Common myeloid progenitor, CD34-positive (primary cell): ENCODE data around the gene SEPTIN10.

Experiments
- CTCF ChIA-PET: fragments of 350-600 bp; sonication (Branson Sonifier 250); formaldehyde crosslinking; loops from one replicate; lab custom pipeline; 2021; ENCODE audit warnings: antibody characterized with exemption; lab: Charles Lee
- POLR2A ChIA-PET: fragments of 350-600 bp; sonication (Branson Sonifier 250); formaldehyde crosslinking; loops from one replicate; lab custom pipeline; 2021; ENCODE audit warnings: antibody characterized with exemption; lab: Charles Lee
- DNase-seq, 3 donors: peaks; one replicate each; pipeline versions ENCODE4 v3.0.0 to v3.0.0-alpha.2; 2013
- H3K27ac ChIP-seq, 2 experiments: 1 replicate in 1 of 2; 2 replicates in 1 of 2; pipeline ENCODE4 v1.7.0; 2013; ENCODE audit warnings: inconsistent platforms in 2 of 2, low read length in 2 of 2, mild to moderate bottlenecking in 2 of 2, low read depth in 1 of 2, moderate library complexity in 1 of 2; ENCODE audit not compliant: severe bottlenecking in 2 of 2, insufficient read depth in 1 of 2, poor library complexity in 1 of 2
- H3K27me3 ChIP-seq, 5 experiments: replicated peaks in 2 of 5; 1 replicate in 3 of 5; 2 replicates in 2 of 5; pipeline versions ENCODE4 v1.6.1 to v1.7.0; 2013; ENCODE audit warnings: low read length in 4 of 5, mild to moderate bottlenecking in 2 of 5, moderate library complexity in 2 of 5, inconsistent platforms in 1 of 5; ENCODE audit not compliant: insufficient read depth in 5 of 5, control insufficient read depth in 4 of 5
- H3K36me3 ChIP-seq, 4 experiments: 1 replicate in 2 of 4; 2 replicates in 2 of 4; pipeline versions ENCODE4 v1.6.1 to v1.7.0; 2013; ENCODE audit warnings: low read length in 3 of 4, control low read depth in 1 of 4, mild to moderate bottlenecking in 1 of 4; ENCODE audit not compliant: control insufficient read depth in 4 of 4, insufficient read depth in 4 of 4
- H3K4me1 ChIP-seq, 4 experiments: 1 replicate in 3 of 4; 2 replicates in 1 of 4; pipeline versions ENCODE4 v1.6.1 to v1.7.1; 2013; ENCODE audit warnings: low read length in 3 of 4, mild to moderate bottlenecking in 3 of 4, control low read depth in 1 of 4, inconsistent platforms in 1 of 4, moderate library complexity in 1 of 4; ENCODE audit not compliant: control insufficient read depth in 4 of 4, insufficient read depth in 4 of 4; ENCODE audit errors: control extremely low read depth in 1 of 4
- H3K4me3 ChIP-seq, 7 experiments: 1 replicate in 4 of 7; 2 replicates in 3 of 7; pipeline versions ENCODE4 v1.5.1 to v1.7.0; 2013; ENCODE audit warnings: mild to moderate bottlenecking in 7 of 7, low read length in 6 of 7, moderate library complexity in 6 of 7, inconsistent platforms in 2 of 7, low read depth in 2 of 7, control low read depth in 1 of 7; ENCODE audit not compliant: insufficient read depth in 4 of 7, control insufficient read depth in 1 of 7; ENCODE audit errors: extremely low read depth in 1 of 7
- H3K9me3 ChIP-seq, 5 experiments: 1 replicate in 4 of 5; 2 replicates in 1 of 5; pipeline versions ENCODE4 v1.6.1 to v1.7.1; 2013; ENCODE audit warnings: low read length in 4 of 5, mild to moderate bottlenecking in 2 of 5, inconsistent platforms in 1 of 5, low read depth in 1 of 5, moderate library complexity in 1 of 5; ENCODE audit not compliant: control insufficient read depth in 4 of 5, insufficient read depth in 2 of 5; ENCODE audit errors: control extremely low read depth in 1 of 5
- WGBS: methylation state at CpG from one replicate; pipeline ENCODE4 v1.1.5; 2013; ENCODE audit not compliant: insufficient coverage; 5-methylcytosine and 5-hydroxymethylcytosine counted together

SEPTIN10 gene

GRCh38 chr2:109623297-109623696, 9.5 kb upstream of the SEPTIN10 start:
- WGBS: 92% methylated on average over 3 of the region's 5 CpGs
- POLR2A ChIA-PET: no interaction called here
- Histone ChIP-seq H3K4me1 (no peaks in the 10 kb centered on the region), H3K4me3 (no peak overlapping the region), H3K9me3 (no peaks in the 10 kb centered on the region), H3K36me3 (no peaks in the 10 kb centered on the region), H3K27ac (no peak overlapping the region), H3K27me3 (peaks cover 11 to 40% (median 18%) of the 10 kb centered on the region in 5 experiments)
- DNase-seq: no peak
- CTCF ChIA-PET: no interaction called here

DNA sequence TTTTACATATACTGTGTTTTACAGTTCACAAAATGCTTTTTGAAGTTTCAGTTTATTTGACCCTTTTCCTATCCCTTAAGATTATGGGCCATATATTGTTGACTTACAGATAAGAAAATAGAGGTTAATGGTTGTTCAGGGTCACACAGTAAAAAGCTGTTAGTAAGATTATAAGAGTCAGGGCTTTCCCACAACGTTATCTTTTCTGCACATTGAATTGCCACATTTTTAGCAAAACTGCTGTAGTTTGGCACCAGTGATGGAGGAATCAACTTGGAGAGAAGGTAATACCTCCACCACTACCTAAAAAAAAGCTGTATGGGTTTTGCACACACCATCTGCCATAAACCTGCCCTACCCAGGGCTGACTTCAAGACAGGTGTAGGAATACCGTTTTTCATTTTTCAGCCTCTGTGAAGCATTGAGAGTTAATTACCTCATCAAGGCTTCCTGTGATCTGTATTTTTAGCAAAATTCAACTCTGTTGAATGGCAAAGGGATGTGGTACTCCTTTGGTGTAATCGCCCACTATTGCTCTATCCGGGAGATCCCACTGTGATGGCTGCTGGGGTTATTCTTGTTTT, 5.4 kb upstream of the SEPTIN10 start:
- no peak for DNase-seq
- Histone ChIP-seq H3K4me1 (peaks cover 0 to 10% (median 7%) of the 10 kb centered on the region in 4 experiments), H3K27ac (no peak overlapping the region), H3K36me3 (no peaks in the 10 kb centered on the region), H3K9me3 (peaks cover 0 to 4% (median 3%) of the 10 kb centered on the region in 5 experiments), H3K27me3 (peaks cover 26 to 77% (median 33%) of the 10 kb centered on the region in 5 experiments), H3K4me3 (no peak overlapping the region)
- POLR2A ChIA-PET: no interaction called here
- CTCF ChIA-PET: no interaction called here
- 100% methylated on average over 2 of the region's 4 CpGs for WGBS

DNA sequence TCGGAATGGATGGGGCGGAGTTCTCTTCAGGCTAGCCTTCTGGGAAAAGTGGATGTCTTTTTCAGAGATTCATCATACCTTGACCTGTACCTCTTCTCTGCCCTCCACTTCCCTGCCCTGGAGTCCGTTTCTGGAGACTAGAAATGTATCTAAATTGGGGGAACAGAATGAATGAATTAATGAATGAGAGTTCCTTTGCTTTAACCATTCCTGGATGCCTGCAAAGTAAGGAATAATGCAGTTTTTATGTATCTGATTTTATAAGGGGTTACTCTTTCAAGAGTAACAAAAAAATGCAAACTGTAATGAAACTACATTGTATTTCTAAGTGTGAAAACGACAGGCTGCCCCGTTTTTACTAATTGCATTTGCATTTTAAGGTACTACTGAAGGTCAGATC, 2.4 kb upstream of the SEPTIN10 start:
- no CpG with 5 or more reads among the region's 5 CpGs for WGBS
- H3K27me3 ChIP-seq: peaks cover 28 to 94% (median 42%) of the 10 kb centered on the region in 5 experiments
- ChIA-PET CTCF (no interaction called here), POLR2A (no interaction called here)
- H3K9me3 ChIP-seq: peaks cover 0 to 4% (median 3%) of the 10 kb centered on the region in 5 experiments
- H3K36me3 ChIP-seq: no peaks in the 10 kb centered on the region
- DNase-seq: no peak
- H3K4me3 ChIP-seq: no peak overlapping the region
- no peak overlapping the region for H3K27ac ChIP-seq
- H3K4me1 ChIP-seq: peaks cover 0 to 15% (median 11%) of the 10 kb centered on the region in 4 experiments

DNA sequence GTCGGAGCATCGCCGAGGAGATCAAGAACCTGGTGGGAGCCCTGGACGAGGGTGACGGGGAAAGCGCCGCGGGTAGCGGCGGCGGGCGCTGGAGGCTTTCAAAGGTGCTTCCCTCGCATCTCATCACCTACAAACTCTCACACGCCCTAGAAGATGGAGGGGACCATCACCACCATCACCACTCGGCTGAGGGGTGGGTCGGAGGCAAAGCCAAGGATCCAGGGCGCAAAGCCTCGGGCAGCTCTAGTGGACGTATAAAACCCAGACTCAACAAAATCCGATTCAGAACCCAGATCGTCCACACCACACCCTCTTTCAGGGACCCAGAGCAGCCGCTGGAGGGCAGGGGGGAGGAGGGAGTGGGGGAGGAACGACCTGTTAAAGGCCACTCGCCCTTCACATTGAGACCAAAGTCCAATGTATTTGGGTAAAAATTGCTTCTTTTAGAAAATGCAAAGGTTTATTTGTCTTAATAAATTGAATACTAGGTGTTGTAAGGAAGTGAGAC, 1.9 kb upstream of the SEPTIN10 start:
- POLR2A ChIA-PET: no interaction called here

DNA sequence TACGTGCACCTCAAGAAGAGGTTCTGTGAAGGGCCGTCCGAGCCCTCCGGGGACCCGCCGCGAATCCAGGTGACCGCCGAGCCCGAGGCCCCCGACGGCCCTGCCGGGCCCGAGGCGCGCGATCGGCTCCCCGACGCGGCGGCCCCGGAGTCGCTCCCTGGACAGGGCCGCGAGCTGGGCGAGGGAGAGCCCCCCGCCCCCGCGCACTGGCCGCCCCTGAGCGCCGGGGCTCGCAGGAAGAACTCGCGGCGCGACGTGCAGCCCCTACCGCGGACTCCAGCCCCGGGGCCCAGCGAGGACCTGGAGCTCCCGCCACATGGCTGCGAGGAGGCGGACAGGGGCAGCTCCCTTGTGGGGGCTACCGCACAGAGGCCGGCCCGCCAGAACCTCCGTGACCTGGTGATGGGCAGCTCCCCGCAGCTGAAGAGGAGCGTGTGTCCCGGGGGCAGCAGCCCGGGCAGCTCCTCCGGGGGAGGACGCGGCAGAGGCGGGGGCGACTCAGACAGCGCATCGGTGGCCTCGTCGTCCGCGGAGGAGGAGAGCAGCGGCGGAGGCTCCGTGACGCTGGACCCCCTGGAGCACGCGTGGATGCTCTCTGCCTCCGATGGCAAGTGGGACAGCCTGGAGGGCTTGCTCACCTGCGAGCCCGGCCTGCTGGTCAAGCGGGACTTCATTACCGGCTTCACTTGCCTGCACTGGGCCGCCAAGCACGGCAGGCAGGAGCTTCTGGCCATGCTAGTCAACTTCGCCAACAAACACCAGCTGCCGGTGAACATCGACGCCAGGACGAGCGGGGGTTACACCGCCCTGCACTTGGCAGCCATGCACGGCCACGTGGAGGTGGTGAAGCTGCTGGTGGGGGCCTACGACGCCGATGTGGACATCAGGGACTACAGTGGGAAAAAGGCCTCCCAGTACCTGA, 1.2 kb upstream of the SEPTIN10 start:
- no peaks in the 10 kb centered on the region for H3K36me3 ChIP-seq
- peaks cover 28 to 98% (median 42%) of the 10 kb centered on the region in 5 experiments for H3K27me3 ChIP-seq
- H3K9me3 ChIP-seq: peaks cover 0 to 4% (median 3%) of the 10 kb centered on the region in 5 experiments
- DNase-seq: no peak
- CTCF ChIA-PET: no interaction called here
- H3K27ac ChIP-seq: no peak overlapping the region
- POLR2A ChIA-PET: interaction anchor here (0.6 kb wide), 1 partner anchor 89 kb away, joined by 3 read pairs; no protein-coding TSS in a partner anchor
- peak overlapping the region in 5 of 7 experiments; percentile 8 to 58 (median 48) for H3K4me3 ChIP-seq
- 10% methylated on average over 84 of the region's 90 CpGs for WGBS
- H3K4me1 ChIP-seq: peaks cover 0 to 15% (median 11%) of the 10 kb centered on the region in 4 experiments

More for the DNA sequence above, 1.9 kb upstream of the SEPTIN10 start:
- peaks cover 30 to 98% (median 42%) of the 10 kb centered on the region in 5 experiments for H3K27me3 ChIP-seq
- no peaks in the 10 kb centered on the region for H3K36me3 ChIP-seq
- peaks cover 0 to 4% (median 3%) of the 10 kb centered on the region in 5 experiments for H3K9me3 ChIP-seq
- WGBS: 67% methylated on average over 14 of the region's 24 CpGs
- H3K27ac ChIP-seq: no peak overlapping the region
- no peak overlapping the region for H3K4me3 ChIP-seq
- CTCF ChIA-PET: no interaction called here
- no peak for DNase-seq
- H3K4me1 ChIP-seq: peaks cover 0 to 15% (median 11%) of the 10 kb centered on the region in 4 experiments

DNA sequence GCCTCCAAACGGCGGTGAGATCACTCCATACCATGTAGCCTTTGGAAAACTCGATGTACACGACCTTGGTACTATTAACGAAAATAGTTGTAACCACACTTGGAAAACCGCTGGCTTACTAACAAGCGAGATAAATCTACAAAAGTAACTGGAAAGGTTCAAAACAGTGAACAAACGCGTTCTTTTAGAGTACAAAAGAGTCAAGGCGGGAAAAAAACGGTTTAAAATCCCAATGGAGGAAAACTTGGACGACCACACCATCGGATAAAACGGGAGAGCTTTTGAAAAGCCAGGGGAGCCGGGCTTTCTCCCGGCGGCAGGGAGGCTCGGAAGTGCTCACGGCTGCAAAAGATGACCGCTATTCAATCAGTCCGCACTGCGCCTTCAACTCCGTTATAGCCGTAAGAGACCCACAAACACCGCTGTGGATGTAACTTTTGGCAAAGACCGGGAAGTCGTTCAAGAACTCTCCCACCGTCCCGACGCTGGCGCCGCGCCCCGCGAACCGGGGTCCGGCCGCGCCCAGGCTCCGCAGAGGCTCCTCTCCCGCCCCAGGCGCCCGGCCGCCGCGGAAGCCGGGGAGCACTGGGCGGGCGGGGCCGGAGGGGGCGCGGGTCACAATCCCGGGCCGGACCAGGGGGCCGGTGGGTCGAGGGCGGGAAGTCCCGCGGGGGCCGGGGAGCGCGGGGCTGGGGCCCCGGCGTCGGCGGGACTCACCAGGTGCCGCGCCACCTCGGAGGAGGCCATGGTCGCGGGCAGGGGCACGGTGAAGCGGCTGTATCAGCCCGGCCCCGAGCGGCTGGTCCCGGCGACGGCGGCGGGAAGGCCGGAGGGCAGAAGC, 465 bp downstream of the SEPTIN10 start:
- H3K4me1 ChIP-seq: peaks cover 0 to 15% (median 11%) of the 10 kb centered on the region in 4 experiments
- WGBS: 4% methylated on average over 56 of the region's 82 CpGs
- H3K27me3 ChIP-seq: peaks cover 27 to 99% (median 39%) of the 10 kb centered on the region in 5 experiments
- ChIA-PET CTCF (no interaction called here), POLR2A (interaction anchor here (0.6 to 1.0 kb wide), 2 partner anchors 11 to 13 kb away, joined by 3 to 6 read pairs; no protein-coding TSS in a partner anchor)
- H3K27ac ChIP-seq: no peak overlapping the region
- H3K36me3 ChIP-seq: no peaks in the 10 kb centered on the region
- peak overlapping the region in 4 of 7 experiments; percentile 10 to 58 (median 45) for H3K4me3 ChIP-seq
- peaks cover 0 to 4% (median 3%) of the 10 kb centered on the region in 5 experiments for H3K9me3 ChIP-seq
- DNase-seq: peak in 2 of 3 donors; percentile 33
